Fibroblast of the aortic adventitia (primary cell): Measurements from ENCODE around the gene DCAKD. TPM values are rescaled to one million over a fixed set of nuclear protein-coding genes. Genes with fewer than 3 reads are reported as not detected.
A peak's percentile ranks its signal among the peaks of the same experiment; 100 is the strongest.

Experiments used
- DNase-seq: peaks from one replicate; pipeline ENCODE4 v3.0.0-alpha.2; 2010; ENCODE audit warnings: low read depth
- H3K4me3 ChIP-seq: 2 replicates; pipeline ENCODE4 v1.5.1; 2011; ENCODE audit warnings: low read depth, mild to moderate bottlenecking, control low read depth, low read length, moderate library complexity
- CTCF ChIP-seq: IDR thresholded peaks from 2 replicates; pipeline ENCODE4 v1.5.1; 2011; ENCODE audit warnings: mild to moderate bottlenecking, low read length, control low read depth, inconsistent platforms; ENCODE audit not compliant: insufficient read depth
- total RNA-seq: library from RNA; depleted of rRNA; stranded (reverse); fragments of >200 nt; gene quantifications from 2 replicates; pipeline ENCODE4 v1.2.3, GENCODE V29; 2012; ENCODE audit warnings: low replicate concordance

The DCAKD gene
- total RNA-seq = 22.2 and 31.3 TPM in 2 replicates

GRCh38 chr17:45051060-45051719, at the start of gene DCAKD:
Gene DCAKD, minus strand, starts transcription at chr17:45051632. Its CDS starts 16,747 bp downstream, at chr17:45034885.
- no peak for TF ChIP-seq CTCF
- peak; percentile 92 for DNase-seq
- peak within 1 kb of the TSS; percentile 67 for H3K4me3 ChIP-seq

- TF ChIP-seq CTCF = peak; percentile 86
- DNase-seq = peak; percentile 87
- H3K4me3 ChIP-seq = no peak overlapping the region
Observed at GRCh38 chr17:45098869-45099616, 47.6 kb upstream of the DCAKD start.

- no peak overlapping the region for H3K4me3 ChIP-seq
- DNase-seq = no peak
- TF ChIP-seq CTCF = no peak
Observed at GRCh38 chr17:45098081-45098868, 46.8 kb upstream of the DCAKD start.

- H3K4me3 ChIP-seq = no peak overlapping the region
- TF ChIP-seq CTCF = no peak
- DNase-seq = no peak
Observed at GRCh38 chr17:45096926-45097325, 45.5 kb upstream of the DCAKD start.

GRCh38 chr17:45096141-45096540, 44.7 kb upstream of the DCAKD start:
- H3K4me3 ChIP-seq = no peak overlapping the region
- peak; percentile 59 for TF ChIP-seq CTCF
- DNase-seq = peak; percentile 48

- DNase-seq = peak; percentile 40
- TF ChIP-seq CTCF = no peak
- H3K4me3 ChIP-seq = no peak overlapping the region
Observed at GRCh38 chr17:45093444-45094110, 42.1 kb upstream of the DCAKD start.
